WERI-Rb-1 (cell line): ENCODE measurements around the gene AP3S2.

ENCODE experiments used
- DNase-seq: peaks from one replicate; pipeline ENCODE4 v3.0.0-alpha.2; 2020
- H3K27ac ChIP-seq: fragments of 250-450 bp; sonication (Bioruptor Pico); 2 replicates; pipeline ENCODE4 v1.5.1; 2020; ENCODE audit warnings: mild to moderate bottlenecking, moderate library complexity
- H3K27me3 ChIP-seq: fragments of 250-450 bp; sonication (Bioruptor Pico); 2 replicates; pipeline ENCODE4 v1.5.1; 2021; ENCODE audit warnings: mild to moderate bottlenecking, low read depth, moderate library complexity; ENCODE audit not compliant: insufficient read depth, severe bottlenecking
- H3K36me3 ChIP-seq: fragments of 250-450 bp; sonication (Bioruptor Pico); 2 replicates; pipeline ENCODE4 v1.5.1; 2020; ENCODE audit warnings: mild to moderate bottlenecking, moderate library complexity
- H3K4me3 ChIP-seq: 2 replicates; pipeline ENCODE4 v1.5.1; 2011; ENCODE audit warnings: low read depth, mild to moderate bottlenecking, control low read depth, low read length
- H3K9me3 ChIP-seq: fragments of 250-450 bp; sonication (Bioruptor Pico); 2 replicates; pipeline ENCODE4 v1.5.1; 2021; ENCODE audit warnings: mild to moderate bottlenecking, moderate library complexity; ENCODE audit not compliant: severe bottlenecking
- TF ChIP-seq, protein P1 (sequence below): IDR thresholded peaks from 2 replicates; pipeline ENCODE4 v1.5.1; 2011; ENCODE audit warnings: low read depth, mild to moderate bottlenecking, control low read depth, inconsistent platforms, low read length

Gene AP3S2

DNA sequence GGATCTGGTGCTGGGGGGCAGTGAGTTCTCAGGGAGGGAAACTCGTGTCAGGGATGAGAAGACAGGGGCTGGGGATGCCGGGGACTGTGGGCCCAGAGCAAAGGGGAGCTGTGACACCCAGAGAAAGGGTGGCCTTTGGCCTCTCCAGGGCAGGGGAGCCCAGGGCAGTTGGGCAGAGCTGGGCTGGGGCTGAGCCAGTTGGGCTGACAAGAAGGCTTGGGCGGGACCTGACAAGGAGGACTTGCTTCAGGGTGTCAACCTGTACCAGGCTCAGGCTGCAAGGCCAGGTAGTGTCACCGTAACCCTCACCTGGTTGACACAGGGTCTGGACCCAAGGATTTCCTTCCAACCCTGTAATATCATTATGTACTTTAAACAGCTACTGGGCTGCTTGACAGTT lies 66.0 kb downstream of the AP3S2 start:
- Histone ChIP-seq H3K27me3 (no peaks in the 10 kb centered on the region), H3K36me3 (peaks cover 4% of the 10 kb centered on the region; the same call in 1 of the 2 replicates), H3K27ac (no peak overlapping the region), H3K4me3 (no peak overlapping the region), H3K9me3 (no peaks in the 10 kb centered on the region)
- no peak for DNase-seq
- TF ChIP-seq, protein P1, sequence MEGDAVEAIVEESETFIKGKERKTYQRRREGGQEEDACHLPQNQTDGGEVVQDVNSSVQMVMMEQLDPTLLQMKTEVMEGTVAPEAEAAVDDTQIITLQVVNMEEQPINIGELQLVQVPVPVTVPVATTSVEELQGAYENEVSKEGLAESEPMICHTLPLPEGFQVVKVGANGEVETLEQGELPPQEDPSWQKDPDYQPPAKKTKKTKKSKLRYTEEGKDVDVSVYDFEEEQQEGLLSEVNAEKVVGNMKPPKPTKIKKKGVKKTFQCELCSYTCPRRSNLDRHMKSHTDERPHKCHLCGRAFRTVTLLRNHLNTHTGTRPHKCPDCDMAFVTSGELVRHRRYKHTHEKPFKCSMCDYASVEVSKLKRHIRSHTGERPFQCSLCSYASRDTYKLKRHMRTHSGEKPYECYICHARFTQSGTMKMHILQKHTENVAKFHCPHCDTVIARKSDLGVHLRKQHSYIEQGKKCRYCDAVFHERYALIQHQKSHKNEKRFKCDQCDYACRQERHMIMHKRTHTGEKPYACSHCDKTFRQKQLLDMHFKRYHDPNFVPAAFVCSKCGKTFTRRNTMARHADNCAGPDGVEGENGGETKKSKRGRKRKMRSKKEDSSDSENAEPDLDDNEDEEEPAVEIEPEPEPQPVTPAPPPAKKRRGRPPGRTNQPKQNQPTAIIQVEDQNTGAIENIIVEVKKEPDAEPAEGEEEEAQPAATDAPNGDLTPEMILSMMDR: no peak

DNA sequence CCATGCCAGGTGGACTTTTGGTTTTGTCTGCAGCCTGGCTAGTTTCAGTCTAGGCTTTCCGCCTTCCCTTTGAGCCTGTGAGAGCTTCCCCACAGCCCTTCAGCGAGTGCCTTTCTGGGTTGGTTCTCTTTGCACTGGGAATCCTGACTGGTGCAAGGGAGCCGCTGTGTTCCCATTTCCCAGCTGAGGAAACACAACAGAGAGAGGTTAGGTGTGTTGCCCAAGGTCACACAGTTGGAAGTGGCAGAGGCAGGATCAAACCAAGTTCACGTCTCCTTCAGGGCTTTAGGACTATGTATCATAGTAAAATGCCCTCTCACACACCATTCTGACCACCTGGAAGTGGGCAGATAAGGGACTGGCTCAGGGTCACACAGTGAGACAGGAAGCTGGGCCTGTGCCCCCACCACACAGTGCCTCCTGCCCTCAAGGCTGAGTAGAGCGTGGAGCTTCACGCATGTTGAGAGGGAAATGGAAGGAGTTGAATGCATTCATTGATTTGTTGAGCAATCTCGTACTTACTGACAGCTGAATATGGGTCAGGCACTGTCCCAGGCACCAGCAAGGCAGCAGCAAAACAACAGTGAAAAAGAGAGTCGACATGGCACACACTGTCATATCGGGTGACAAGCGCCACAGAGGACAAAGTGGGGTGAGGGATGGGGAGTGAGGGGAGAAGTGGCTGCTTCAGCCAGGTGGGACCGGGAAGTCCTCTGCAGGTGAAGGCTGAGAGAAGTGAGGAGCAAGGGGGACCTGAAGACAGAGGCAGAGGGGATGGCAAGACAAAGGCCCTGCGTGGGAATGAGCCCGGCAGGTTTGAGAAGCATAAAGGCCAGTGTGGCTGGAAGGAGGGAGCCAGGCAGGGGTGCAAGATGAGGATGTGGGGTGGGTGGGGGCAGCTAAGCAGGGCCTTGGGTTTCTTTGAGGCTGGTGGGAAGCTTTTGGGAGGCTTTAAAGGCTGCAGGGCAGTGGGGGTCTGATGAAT lies 66.8 kb downstream of the AP3S2 start:
- no peak for DNase-seq
- Histone ChIP-seq H3K9me3 (no peaks in the 10 kb centered on the region), H3K27me3 (no peaks in the 10 kb centered on the region), H3K27ac (no peak overlapping the region), H3K4me3 (no peak overlapping the region), H3K36me3 (no peaks in the 10 kb centered on the region)
- TF ChIP-seq, protein P1: no peak

DNA sequence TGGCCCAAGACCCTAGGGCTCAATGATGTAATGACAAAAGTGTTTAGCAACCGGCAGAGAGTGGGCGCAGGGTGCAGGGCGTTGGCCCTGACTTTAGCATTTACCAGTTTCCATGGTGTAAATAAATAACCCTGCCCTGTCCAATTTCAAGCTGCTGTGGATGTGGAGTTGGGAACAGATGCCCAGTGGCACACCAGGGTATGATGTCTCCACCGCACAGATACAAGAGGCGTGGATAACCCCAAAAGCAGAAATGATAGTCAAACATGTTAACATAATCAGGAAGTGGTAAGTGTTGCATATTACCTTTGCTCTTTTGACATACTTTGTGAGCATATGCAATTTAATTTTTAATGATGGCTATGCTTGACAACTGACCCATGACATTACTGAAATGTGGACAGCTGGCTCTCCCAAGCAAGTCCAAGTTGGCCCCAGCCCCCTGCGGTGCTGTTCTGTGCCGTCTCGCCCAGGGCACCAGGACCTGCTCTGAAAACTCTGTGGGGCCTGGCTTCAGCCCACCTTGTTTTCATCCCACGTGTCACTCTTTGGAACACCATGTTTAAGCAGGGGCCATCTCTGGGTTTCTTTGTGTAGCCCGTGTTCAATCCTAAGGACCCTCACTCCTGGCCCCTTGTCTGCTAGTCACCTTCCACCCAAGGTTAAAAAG lies 68.4 kb downstream of the AP3S2 start:
- Histone ChIP-seq H3K36me3 (no peaks in the 10 kb centered on the region), H3K9me3 (no peaks in the 10 kb centered on the region), H3K27me3 (no peaks in the 10 kb centered on the region), H3K4me3 (no peak overlapping the region), H3K27ac (no peak overlapping the region)
- DNase-seq: no peak
- TF ChIP-seq, protein P1: no peak

DNA sequence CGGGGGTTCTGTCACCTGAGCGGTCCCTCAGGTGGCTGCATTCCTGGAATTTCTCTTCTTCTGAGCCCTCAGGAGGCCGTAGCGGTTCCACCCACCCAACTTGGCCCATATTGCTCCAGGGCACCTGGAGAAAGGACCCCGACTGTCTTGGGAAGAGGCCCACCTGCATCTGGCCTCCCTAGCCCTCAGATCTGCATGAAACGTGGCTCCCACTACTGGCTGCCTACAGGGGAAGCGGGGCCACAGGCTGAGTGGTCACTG lies 69.3 kb downstream of the AP3S2 start:
- H3K27me3 ChIP-seq: no peaks in the 10 kb centered on the region
- DNase-seq: no peak
- H3K27ac ChIP-seq: no peak overlapping the region
- no peaks in the 10 kb centered on the region for H3K9me3 ChIP-seq
- TF ChIP-seq, protein P1: no peak
- no peak overlapping the region for H3K4me3 ChIP-seq
- H3K36me3 ChIP-seq: no peaks in the 10 kb centered on the region

DNA sequence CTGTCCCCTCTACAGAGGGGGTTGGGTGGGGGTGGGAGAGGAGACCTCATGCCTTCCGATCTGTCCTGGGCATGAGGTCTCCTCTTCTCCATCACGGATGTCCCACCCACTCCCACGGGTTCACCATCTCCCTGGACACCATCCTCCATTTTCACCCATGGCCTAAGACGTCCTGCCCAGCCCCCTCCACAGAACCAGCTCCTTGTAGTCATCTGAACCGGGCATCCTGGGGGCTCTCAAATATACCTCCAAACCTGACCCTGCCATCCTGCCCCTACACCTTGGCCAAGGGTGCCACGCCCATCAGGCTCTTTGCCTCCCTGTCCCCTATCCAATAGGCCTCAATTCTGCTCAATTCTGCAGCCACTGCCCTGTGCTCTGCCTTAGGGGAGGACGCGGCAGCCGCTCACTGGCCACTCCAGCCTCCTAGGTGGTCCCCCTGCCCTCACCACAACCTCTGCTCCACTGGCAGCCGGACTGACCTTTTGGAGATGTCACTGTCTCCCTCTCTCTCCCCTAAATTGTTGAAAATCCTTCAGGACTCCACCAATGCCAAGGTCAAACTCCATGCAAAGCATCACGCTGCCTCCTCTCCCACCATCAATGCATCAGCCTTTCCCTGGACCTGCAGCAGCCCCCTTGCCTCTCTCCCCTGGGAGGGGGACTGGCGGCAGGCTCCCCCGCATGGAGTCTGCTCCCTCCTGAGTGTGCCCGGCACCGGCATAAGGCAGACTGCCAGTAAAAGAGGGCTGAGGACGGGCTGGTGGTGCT lies 69.8 kb downstream of the AP3S2 start:
- Histone ChIP-seq H3K36me3 (no peaks in the 10 kb centered on the region), H3K9me3 (no peaks in the 10 kb centered on the region), H3K27me3 (no peaks in the 10 kb centered on the region), H3K27ac (no peak overlapping the region), H3K4me3 (no peak overlapping the region)
- DNase-seq: no peak
- TF ChIP-seq, protein P1: no peak
